HG03159 (cell line): ENCODE results near the gene MACROH2A2.
"Not testable (repeated sequence)": the region's sequence is repeated elsewhere in the genome, so short reads cannot be mapped to it uniquely, and the experiment has no call there.

ENCODE experiments used
- ATAC-seq: cut with Tn5 transposase; IDR thresholded peaks from one replicate; pipeline ENCODE4 v1.9.1; 2021; ENCODE audit warnings: mild to moderate bottlenecking, moderate library complexity; ENCODE audit not compliant: unreplicated experiment

Gene MACROH2A2

GRCh38 chr10:70052462-70053217, at the start of gene MACROH2A2:
Gene MACROH2A2, plus strand, starts transcription at chr10:70052846. Its CDS starts 22,813 bp downstream, at chr10:70075659.
- ATAC-seq: no peak

GRCh38 chr10:70007116-70007820, 45.4 kb upstream of the MACROH2A2 start:
- ATAC-seq: no peak

- no peak for ATAC-seq
Measured at GRCh38 chr10:70031215-70031614, 21.4 kb upstream of the MACROH2A2 start.

- ATAC-seq: no peak
Measured at GRCh38 chr10:70032667-70033289, 19.9 kb upstream of the MACROH2A2 start.

GRCh38 chr10:70034232-70034631, 18.4 kb upstream of the MACROH2A2 start:
- no peak for ATAC-seq

- no peak for ATAC-seq
Measured at GRCh38 chr10:70035531-70035930, 17.1 kb upstream of the MACROH2A2 start.

GRCh38 chr10:70038923-70039322, 13.7 kb upstream of the MACROH2A2 start:
- no peak for ATAC-seq

- no peak for ATAC-seq
Measured at GRCh38 chr10:70041016-70041415, 11.6 kb upstream of the MACROH2A2 start.

- ATAC-seq: not testable (repeated sequence)
Measured at GRCh38 chr10:70041739-70042138, 10.9 kb upstream of the MACROH2A2 start.

GRCh38 chr10:70047066-70047465, 5.6 kb upstream of the MACROH2A2 start:
- ATAC-seq: not testable (repeated sequence)

- ATAC-seq: no peak
Measured at GRCh38 chr10:70048030-70048723, 4.5 kb upstream of the MACROH2A2 start.

GRCh38 chr10:70051848-70052247, 798 bp upstream of the MACROH2A2 start:
- no peak for ATAC-seq

- ATAC-seq: no peak
Measured at GRCh38 chr10:70053218-70053840, 683 bp downstream of the MACROH2A2 start.

GRCh38 chr10:70053841-70054288, 1.2 kb downstream of the MACROH2A2 start:
- ATAC-seq: no peak

GRCh38 chr10:70054902-70055301, 2.3 kb downstream of the MACROH2A2 start:
- no peak for ATAC-seq

- no peak for ATAC-seq
Measured at GRCh38 chr10:70055550-70055949, 2.9 kb downstream of the MACROH2A2 start.

GRCh38 chr10:70057306-70057705, 4.7 kb downstream of the MACROH2A2 start:
- ATAC-seq: no peak

GRCh38 chr10:70060389-70060788, 7.7 kb downstream of the MACROH2A2 start:
- ATAC-seq: no peak

- no peak for ATAC-seq
Measured at GRCh38 chr10:70063418-70064098, 10.9 kb downstream of the MACROH2A2 start.

- no peak for ATAC-seq
Measured at GRCh38 chr10:70064486-70064885, 11.8 kb downstream of the MACROH2A2 start.
